Adrenal gland (tissue), 12 donors: ENCODE measurements around the gene MACROD2. TPM values are rescaled to one million over a fixed set of nuclear protein-coding genes. Genes with fewer than 3 reads are reported as not detected.

ENCODE experiments used
- DNase-seq, 7 donors: peaks; one replicate each; pipeline ENCODE4 v3.0.0-alpha.2; 2019 to 2020
- H3K27ac ChIP-seq, 5 donors: fragments of 200-600 bp; sonication (generic) in 4 of 5; 1 replicate in 3 of 5; 2 replicates in 2 of 5; pipeline versions ENCODE4 v1.5.1 to v1.8.0; 2016 to 2020; ENCODE audit warnings: mild to moderate bottlenecking in 1 of 5
- H3K27me3 ChIP-seq: fragments of 200-600 bp; 2 replicates; pipeline ENCODE4 v1.8.0; 2021
- H3K36me3 ChIP-seq, 2 donors: fragments of 200-600 bp; replicated peaks in 1 of 2; 1 replicate in 1 of 2; 2 replicates in 1 of 2; pipeline versions ENCODE4 v1.5.1 to v1.8.0; 2018 to 2022
- H3K4me1 ChIP-seq, 2 donors: fragments of 200-600 bp; replicated peaks in 1 of 2; 1 replicate in 1 of 2; 2 replicates in 1 of 2; pipeline versions ENCODE4 v1.5.1 to v1.8.0; 2018 to 2021
- H3K4me3 ChIP-seq, 4 donors: fragments of 200-600 bp; sonication (generic) in 3 of 4; one replicate each; pipeline ENCODE4 v1.5.1; 2016 to 2018
- H3K9me3 ChIP-seq, 3 donors: fragments of 200-600 bp; sonication (generic) in 1 of 3; replicated peaks in 1 of 3; 1 replicate in 2 of 3; 2 replicates in 1 of 3; pipeline versions ENCODE4 v1.5.1 to v1.8.0; 2016 to 2021
- POLR2A ChIP-seq, 2 donors: fragments of 450-650 bp; IDR thresholded peaks; one replicate each; pipeline ENCODE4 v1.6.1; 2017; ENCODE audit warnings: antibody characterized with exemption in 2 of 2, mild to moderate bottlenecking in 2 of 2, moderate library complexity in 1 of 2
- WGBS, 4 donors: extraction: QIAGEN DNeasy Blood & Tissue Kit in 2 of 4; methylation state at CpG; one replicate each; pipeline versions ENCODE4 v1.1.5 to v1.1.7; 2013 to 2017; 5-methylcytosine and 5-hydroxymethylcytosine counted together
- intact Hi-C, 2 donors: fragments of 100-400 bp; cut with DNase I; formaldehyde crosslinking; loops; one replicate each; pipeline versions ENCODE4 v1.14.1 to v1.15.0; 2022 to 2023
- polyA plus RNA-seq, 3 donors: library from polyadenylated mRNA; stranded (reverse); fragments of 200-250 nt in 2 of 3; fragments of 350-450 nt in 1 of 3; fragmentation: Illumina TruSeq in 1 of 3; extraction: RNeasy Lipid Tissue Mini Kit (QIAGEN cat#74804) in 1 of 3; gene quantifications; one replicate each; pipeline ENCODE4 v1.2.3, GENCODE V29; 2013 to 2014
- total RNA-seq, 9 donors: library from RNA; depleted of rRNA in 4 of 9; stranded (reverse); fragments of >200 nt in 4 of 9; fragments of 120-200 nt in 1 of 9; fragmentation: NEBNext Ultra II Directional in 1 of 9; extraction: Animal tissue kit (Norgen Biotek cat#: 25700) in 1 of 9; gene quantifications; one replicate each; pipeline versions ENCODE4 v1.1.0 to v1.2.4, GENCODE V29; 2013 to 2023
- TF ChIP-seq, protein P1 (sequence below), 6 experiments: fragments of 450-650 bp in 4 of 6; fragments of 200-600 bp in 2 of 6; sonication (generic) in 1 of 6; IDR thresholded peaks; 1 replicate in 5 of 6; 2 replicates in 1 of 6; pipeline versions ENCODE4 v1.5.1 to v1.8.0; 2016 to 2021; ENCODE audit warnings: antibody characterized with exemption in 6 of 6, mild to moderate bottlenecking in 2 of 6, moderate library complexity in 1 of 6
- donor health status: healthy with polysubstance abuse.
- donor health status: Bipolar disorder and iron deficiency.
- donor health status: DM: yes; HTN: yes; CAD: no.
- donor health status: DM: no; HTN: no; CAD: no.
- donor health status: DM: no; HTN: no; CAD: no.
- donor health status: DM: yes; HTN: yes; CAD: no.

The MACROD2 gene
- total and polyA plus RNA-seq, 12 donors, result 1.1 to 21.2 (median 6.4) TPM

- Histone ChIP-seq H3K36me3 (no peaks in the 10 kb centered on the region), H3K4me3 (no peak overlapping the region), H3K27ac (no peak overlapping the region), H3K4me1 (peaks cover 0 to 8% of the 10 kb centered on the region in 2 donors), H3K27me3 (no peaks in the 10 kb centered on the region), H3K9me3 (no peaks in the 10 kb centered on the region)
- TF ChIP-seq, protein P1, sequence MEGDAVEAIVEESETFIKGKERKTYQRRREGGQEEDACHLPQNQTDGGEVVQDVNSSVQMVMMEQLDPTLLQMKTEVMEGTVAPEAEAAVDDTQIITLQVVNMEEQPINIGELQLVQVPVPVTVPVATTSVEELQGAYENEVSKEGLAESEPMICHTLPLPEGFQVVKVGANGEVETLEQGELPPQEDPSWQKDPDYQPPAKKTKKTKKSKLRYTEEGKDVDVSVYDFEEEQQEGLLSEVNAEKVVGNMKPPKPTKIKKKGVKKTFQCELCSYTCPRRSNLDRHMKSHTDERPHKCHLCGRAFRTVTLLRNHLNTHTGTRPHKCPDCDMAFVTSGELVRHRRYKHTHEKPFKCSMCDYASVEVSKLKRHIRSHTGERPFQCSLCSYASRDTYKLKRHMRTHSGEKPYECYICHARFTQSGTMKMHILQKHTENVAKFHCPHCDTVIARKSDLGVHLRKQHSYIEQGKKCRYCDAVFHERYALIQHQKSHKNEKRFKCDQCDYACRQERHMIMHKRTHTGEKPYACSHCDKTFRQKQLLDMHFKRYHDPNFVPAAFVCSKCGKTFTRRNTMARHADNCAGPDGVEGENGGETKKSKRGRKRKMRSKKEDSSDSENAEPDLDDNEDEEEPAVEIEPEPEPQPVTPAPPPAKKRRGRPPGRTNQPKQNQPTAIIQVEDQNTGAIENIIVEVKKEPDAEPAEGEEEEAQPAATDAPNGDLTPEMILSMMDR (IDR thresholded peaks at IDR 0.05), result no peak
- TF ChIP-seq POLR2A (IDR thresholded peaks at IDR 0.05), result no peak
- 76 to 85% (median 80%) methylated on average over 5 of the region's 5 CpGs for WGBS, 4 donors
- DNase-seq, result no peak
- intact Hi-C loops, result no loop called here
Observed at GRCh38 chr20:14956538-14956937, 961.2 kb downstream of the MACROD2 start.

DNA sequence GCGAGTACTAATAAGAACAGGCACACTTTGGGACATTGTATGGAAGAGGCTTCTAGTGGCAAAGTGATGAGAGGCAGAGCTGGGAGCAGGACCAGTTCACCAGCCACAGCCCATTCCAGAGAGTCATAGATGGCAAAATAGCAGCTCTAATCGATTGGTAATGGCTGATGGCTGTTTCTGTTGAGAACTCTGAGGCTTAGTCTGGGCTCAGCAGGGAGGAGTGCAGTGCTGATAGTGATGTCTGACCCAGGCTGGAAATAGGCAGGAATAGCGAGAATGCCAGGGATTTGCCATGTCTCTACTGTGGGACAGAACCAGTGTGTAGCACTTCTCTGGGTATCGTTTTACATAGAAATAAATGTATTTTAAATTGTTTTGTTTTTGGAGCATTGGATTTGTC lies 962.1 kb downstream of the MACROD2 start:
- Histone ChIP-seq H3K4me3 (no peak overlapping the region), H3K9me3 (no peaks in the 10 kb centered on the region), H3K27ac (no peak overlapping the region), H3K36me3 (no peaks in the 10 kb centered on the region), H3K4me1 (no peaks in the 10 kb centered on the region), H3K27me3 (no peaks in the 10 kb centered on the region)
- intact Hi-C loops, result no loop called here
- DNase-seq, result no peak
- TF ChIP-seq, protein P1 (IDR thresholded peaks at IDR 0.05), result no peak
- TF ChIP-seq POLR2A (IDR thresholded peaks at IDR 0.05), result no peak
- WGBS, 4 donors, result 81 to 93% (median 88%) methylated on average over 4 of the region's 4 CpGs

GRCh38 chr20:14958626-14959025 lies 963.3 kb downstream of the MACROD2 start:
- no peaks in the 10 kb centered on the region for H3K27me3 ChIP-seq
- H3K36me3 ChIP-seq, result no peaks in the 10 kb centered on the region
- TF ChIP-seq POLR2A (IDR thresholded peaks at IDR 0.05), result no peak
- TF ChIP-seq, protein P1 (IDR thresholded peaks at IDR 0.05), result no peak
- no peak overlapping the region for H3K27ac ChIP-seq
- no peak for DNase-seq
- H3K9me3 ChIP-seq, result no peaks in the 10 kb centered on the region
- intact Hi-C loops, result no loop called here
- no peak overlapping the region for H3K4me3 ChIP-seq
- H3K4me1 ChIP-seq, result no peaks in the 10 kb centered on the region

GRCh38 chr20:14959506-14960475 lies 964.5 kb downstream of the MACROD2 start:
- DNase-seq, result no peak
- Histone ChIP-seq H3K9me3 (no peaks in the 10 kb centered on the region), H3K36me3 (no peaks in the 10 kb centered on the region), H3K27me3 (no peaks in the 10 kb centered on the region), H3K4me1 (no peaks in the 10 kb centered on the region), H3K4me3 (no peak overlapping the region), H3K27ac (no peak overlapping the region)
- no peak for TF ChIP-seq POLR2A (IDR thresholded peaks at IDR 0.05)
- TF ChIP-seq, protein P1 (IDR thresholded peaks at IDR 0.05), result no peak
- intact Hi-C loops, result no loop called here
- 86 to 92% (median 90%) methylated on average over 7 of the region's 7 CpGs for WGBS, 4 donors
